Activated T-cell treated with anti-CD3 and anti-CD28 coated beads, Interleukin-2, amount 50 U/mL, for 1 hour (primary cell): ENCODE data around the gene ZNF546.

Experiments used
- DNase-seq: peaks from one replicate; pipeline ENCODE4 v3.0.0-alpha.2; 2020

The ZNF546 gene

DNA sequence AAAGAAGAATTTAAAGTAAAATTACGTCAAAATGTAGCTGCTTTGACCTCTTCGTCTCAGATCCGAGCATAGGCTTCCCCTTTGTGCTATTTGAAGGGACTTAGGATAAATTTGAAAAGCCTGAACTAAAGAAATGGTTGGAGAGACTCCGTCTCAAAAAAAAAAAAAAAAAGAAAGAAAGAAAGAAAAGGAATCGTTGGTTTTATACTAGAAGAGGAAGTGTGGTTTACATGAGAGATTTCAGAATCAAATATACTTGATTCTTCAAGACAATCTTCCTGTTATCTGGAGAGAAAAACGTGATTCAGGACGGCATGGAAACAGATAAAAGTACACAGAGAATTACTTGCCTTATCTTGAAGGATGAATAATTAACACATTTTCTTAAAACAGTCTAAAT is 59.6 kb downstream of the ZNF546 start:
- DNase-seq: no peak

DNA sequence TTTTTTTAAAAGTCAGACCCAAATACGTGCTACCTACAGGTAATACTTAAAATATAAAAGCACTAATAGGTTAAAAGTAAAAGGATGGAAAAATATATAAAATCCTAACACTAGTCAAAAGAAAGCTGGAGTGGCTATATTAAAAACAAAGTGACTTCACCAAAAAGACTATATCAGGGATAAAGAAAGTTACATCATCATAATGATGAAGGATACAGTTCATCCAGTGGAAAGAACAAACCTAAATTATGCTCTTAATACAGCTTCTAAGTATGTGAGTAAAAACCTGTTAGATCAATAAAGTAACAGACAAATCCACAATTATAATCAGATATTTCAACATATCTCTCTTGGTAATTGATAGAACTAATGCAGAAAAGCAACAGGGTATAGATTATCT is 60.3 kb downstream of the ZNF546 start:
- no peak for DNase-seq

DNA sequence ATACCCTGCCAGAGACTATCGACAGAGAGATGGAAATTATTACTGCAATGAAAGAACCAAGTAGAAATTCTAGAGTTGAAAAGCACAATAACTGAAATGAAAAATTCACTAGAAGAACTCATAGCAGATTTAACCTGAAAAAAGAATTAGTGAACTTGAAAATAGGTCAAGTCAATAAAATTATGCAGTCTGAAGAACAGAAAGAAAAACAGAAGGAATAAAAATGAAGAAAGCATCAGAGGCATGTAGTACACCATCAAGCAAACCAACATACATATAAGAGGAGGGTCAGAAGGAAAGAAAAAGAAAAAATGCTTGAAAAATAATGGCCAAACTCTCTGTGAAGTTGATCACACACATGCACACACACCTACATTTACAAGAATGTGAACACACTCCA is 62.8 kb downstream of the ZNF546 start:
- no peak for DNase-seq

DNA sequence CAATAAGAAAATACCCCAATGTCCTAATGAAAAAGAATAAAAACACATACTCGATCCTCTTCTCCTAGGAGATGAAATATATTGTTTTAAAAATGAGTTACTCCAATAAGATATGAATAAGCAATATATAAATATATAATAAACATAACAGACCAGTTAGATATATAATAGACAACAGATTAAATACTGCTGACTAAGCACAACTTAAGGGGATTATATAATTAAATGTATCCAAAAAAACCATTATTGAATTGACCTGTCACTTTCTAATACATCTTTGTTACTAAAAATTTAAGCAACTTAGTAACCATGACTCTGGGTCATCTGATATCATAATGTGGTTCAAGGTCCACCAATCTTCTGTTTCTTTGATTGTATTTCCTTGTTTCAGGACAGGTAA is 73.2 kb downstream of the ZNF546 start:
- no peak for DNase-seq
